GM21423 (cell line): ENCODE results near the gene LRRC45.

Experiments
- ATAC-seq: cut with Tn5 transposase; IDR thresholded peaks from one replicate; pipeline ENCODE4 v1.9.1; 2021; ENCODE audit warnings: mild to moderate bottlenecking, moderate library complexity; ENCODE audit not compliant: unreplicated experiment

The LRRC45 gene

GRCh38 chr17:82018152-82018988, 4.7 kb upstream of the LRRC45 start:
- no peak for ATAC-seq

- no peak for ATAC-seq
Observed at GRCh38 chr17:82018989-82019689, 4.0 kb upstream of the LRRC45 start.

- no peak for ATAC-seq
Observed at GRCh38 chr17:82019690-82020571, 3.2 kb upstream of the LRRC45 start.

GRCh38 chr17:82020572-82021106, 2.5 kb upstream of the LRRC45 start:
- ATAC-seq: no peak

- no peak for ATAC-seq
Observed at GRCh38 chr17:82021107-82021899, 1.8 kb upstream of the LRRC45 start.

GRCh38 chr17:82021900-82022309, 1.2 kb upstream of the LRRC45 start:
- no peak for ATAC-seq

- ATAC-seq: no peak
Observed at GRCh38 chr17:82022310-82022980, 660 bp upstream of the LRRC45 start, which contains the start of gene CENPX. Gene CENPX, minus strand, starts transcription at chr17:82022878. Its CDS starts 17 bp downstream, at chr17:82022861.

- ATAC-seq: peak; percentile 4
Observed at GRCh38 chr17:82023447-82024241, 539 bp downstream of the LRRC45 start.

- no peak for ATAC-seq
Observed at GRCh38 chr17:82024859-82025258, 1.8 kb downstream of the LRRC45 start.

- no peak for ATAC-seq
Observed at GRCh38 chr17:82025401-82026107, 2.4 kb downstream of the LRRC45 start.

- no peak for ATAC-seq
Observed at GRCh38 chr17:82028246-82028645, 5.1 kb downstream of the LRRC45 start.

- ATAC-seq: no peak
Observed at GRCh38 chr17:82028966-82029365, 5.9 kb downstream of the LRRC45 start.

- no peak for ATAC-seq
Observed at GRCh38 chr17:82029391-82029790, 6.3 kb downstream of the LRRC45 start.

- peak; percentile 8 for ATAC-seq
Observed at GRCh38 chr17:82029990-82030469, 6.9 kb downstream of the LRRC45 start.

GRCh38 chr17:82030470-82031302, 7.6 kb downstream of the LRRC45 start:
- peak; percentile 39 for ATAC-seq

GRCh38 chr17:82031303-82031884, 8.3 kb downstream of the LRRC45 start, which contains the start of gene RAC3:
Gene RAC3, plus strand, starts transcription at chr17:82031678. Its CDS starts 84 bp downstream, at chr17:82031762.
- no peak for ATAC-seq
